ENCODE results near the gene CFAP74.
A peak's percentile ranks its signal among the peaks of the same experiment; 100 is the strongest.

The CFAP74 gene

GRCh38 chr1:2003541-2004131 is at the start of gene CFAP74:
CFAP74 (minus strand) TSS chr1:2003786; CDS start chr1:1990956, 12,830 bp downstream.
- DNase-seq = no peak

GRCh38 chr1:2053217-2053616 is 49.6 kb upstream of the CFAP74 start:
- no peak for DNase-seq

- no peak for DNase-seq
These were observed 49.2 kb upstream of the CFAP74 start for GRCh38 chr1:2052756-2053155.

- DNase-seq = no peak
These were observed 48.6 kb upstream of the CFAP74 start for GRCh38 chr1:2052054-2052679.

- no peak for DNase-seq
These were observed 47.5 kb upstream of the CFAP74 start for GRCh38 chr1:2050793-2051682.

- DNase-seq = peak; percentile 69
These were observed 46.8 kb upstream of the CFAP74 start for GRCh38 chr1:2050461-2050792.

GRCh38 chr1:2049718-2050431 is 46.3 kb upstream of the CFAP74 start, which contains the start of gene PRKCZ:
PRKCZ (plus strand) TSS chr1:2050411; CDS start chr1:2050631, 220 bp downstream.
- DNase-seq = peak; percentile 97

GRCh38 chr1:2049225-2049717 is 45.7 kb upstream of the CFAP74 start:
- DNase-seq = no peak

GRCh38 chr1:2047749-2048729 is 44.5 kb upstream of the CFAP74 start:
- DNase-seq = no peak

GRCh38 chr1:2046953-2047748 is 43.6 kb upstream of the CFAP74 start:
- no peak for DNase-seq

GRCh38 chr1:2046174-2046917 is 42.8 kb upstream of the CFAP74 start:
- peak; percentile 67 for DNase-seq

GRCh38 chr1:2045468-2046173 is 42.0 kb upstream of the CFAP74 start:
- DNase-seq = no peak

- peak; percentile 84 for DNase-seq
These were observed 41.1 kb upstream of the CFAP74 start for GRCh38 chr1:2044510-2045319.

- no peak for DNase-seq
These were observed 40.3 kb upstream of the CFAP74 start for GRCh38 chr1:2043886-2044285.

GRCh38 chr1:2042830-2043773 is 39.5 kb upstream of the CFAP74 start:
- DNase-seq = no peak

GRCh38 chr1:2041887-2042286 is 38.3 kb upstream of the CFAP74 start:
- no peak for DNase-seq

GRCh38 chr1:2041305-2041704 is 37.7 kb upstream of the CFAP74 start:
- no peak for DNase-seq
